ENCODE data around the gene DNAH8.
"Not testable (repeated sequence)": the region's sequence is repeated elsewhere in the genome, so short reads cannot be mapped to it uniquely, and the experiment has no call there.

The DNAH8 gene

DNA sequence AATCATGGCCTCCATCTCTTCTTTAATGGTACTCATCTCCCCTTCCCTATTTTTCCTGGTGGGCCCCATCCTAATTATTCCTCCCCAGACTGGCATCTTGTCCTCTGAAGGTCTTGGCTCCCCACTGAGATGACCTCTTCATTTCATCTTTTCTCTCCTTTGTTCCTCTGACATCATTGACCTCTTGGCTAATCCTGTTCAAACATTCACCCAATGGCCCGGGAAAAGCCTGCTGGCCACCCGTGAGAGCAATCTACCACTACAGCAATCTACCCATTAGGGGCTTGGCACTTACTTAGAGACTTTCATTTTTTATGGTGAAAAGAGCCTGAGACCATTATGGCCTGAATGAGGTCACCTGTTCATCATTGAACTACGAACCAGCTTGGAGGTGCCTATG lies 130.8 kb downstream of the DNAH8 start:
- no peak for DNase-seq (ENCODE audit: low read depth)

DNA sequence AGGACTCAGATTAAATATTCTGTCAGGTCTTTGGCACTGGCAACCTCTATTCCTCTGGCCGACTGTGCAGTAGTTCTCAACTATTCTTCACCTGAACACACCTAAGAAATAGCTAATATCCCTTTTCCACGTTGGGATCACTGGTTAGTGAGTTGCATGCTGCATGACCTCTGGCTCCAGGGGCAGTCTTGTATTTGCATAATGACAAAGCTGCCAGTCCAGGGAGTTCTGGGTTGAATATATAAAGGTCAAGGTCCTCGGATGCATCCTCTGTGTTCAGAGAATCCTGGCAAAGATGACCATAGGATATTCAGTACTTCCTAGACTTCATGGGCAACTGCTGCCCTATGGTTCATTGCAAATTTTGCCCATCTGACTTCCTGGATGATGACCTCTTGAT lies 131.2 kb downstream of the DNAH8 start:
- no peak for DNase-seq (ENCODE audit: low read depth)

DNA sequence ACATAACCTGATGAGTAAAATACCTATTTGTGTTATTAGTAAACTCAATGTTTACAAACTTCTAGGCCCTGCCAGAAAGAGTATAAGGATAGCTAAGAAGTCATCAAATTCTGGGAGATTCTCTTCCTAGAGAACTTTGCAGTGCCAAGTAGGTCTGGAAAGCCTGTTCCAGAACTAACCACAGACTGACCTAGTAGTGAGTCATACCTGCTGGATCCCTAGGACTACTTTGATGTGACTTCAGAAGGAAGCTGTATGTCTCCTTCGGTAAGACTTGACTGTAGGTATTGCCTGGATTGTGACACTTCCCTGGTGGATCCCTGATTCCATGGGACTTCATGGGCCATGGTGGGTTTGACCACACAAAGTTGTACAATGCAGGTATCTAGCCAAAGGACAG lies 131.7 kb downstream of the DNAH8 start:
- no peak for DNase-seq (ENCODE audit: low read depth)

DNA sequence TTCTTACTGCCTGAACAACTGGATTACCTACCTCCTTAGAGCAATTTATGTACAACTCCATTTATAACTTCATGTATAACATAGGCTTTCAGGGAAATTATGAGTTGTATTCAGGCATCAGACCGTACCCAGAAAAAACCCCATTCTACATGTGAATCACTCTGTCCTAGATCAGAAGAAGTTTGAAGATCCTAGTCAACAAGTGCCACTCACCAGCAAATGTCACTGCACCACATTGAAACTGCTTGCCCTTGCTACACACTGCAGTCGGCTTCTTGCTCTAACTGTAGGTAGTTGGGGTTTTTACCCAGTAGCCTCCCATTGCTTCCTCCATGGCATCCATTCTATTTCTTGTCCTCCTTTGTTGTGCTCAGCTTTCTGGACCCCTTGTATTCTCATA lies 132.4 kb downstream of the DNAH8 start:
- DNase-seq (ENCODE audit: low read depth): no peak

DNA sequence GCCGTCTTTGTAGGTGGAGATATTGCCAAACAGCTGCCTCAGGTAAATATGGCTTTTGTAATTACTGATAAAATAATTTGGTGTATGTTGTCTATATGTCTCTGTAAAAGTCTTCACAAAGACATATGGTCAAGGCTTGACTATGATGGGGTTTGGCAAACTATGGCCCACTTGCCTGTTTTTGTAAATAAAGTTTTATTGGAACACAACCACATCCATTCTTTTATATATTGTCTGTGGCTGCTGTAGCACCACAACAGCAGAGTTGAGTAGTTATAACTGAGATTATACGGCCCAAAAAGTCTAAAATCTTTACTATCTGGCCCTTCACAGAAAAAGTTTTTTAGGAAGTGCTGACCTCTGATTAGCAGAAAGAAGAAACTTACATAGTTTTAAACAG lies 133.6 kb downstream of the DNAH8 start:
- no peak for DNase-seq (ENCODE audit: low read depth)

DNA sequence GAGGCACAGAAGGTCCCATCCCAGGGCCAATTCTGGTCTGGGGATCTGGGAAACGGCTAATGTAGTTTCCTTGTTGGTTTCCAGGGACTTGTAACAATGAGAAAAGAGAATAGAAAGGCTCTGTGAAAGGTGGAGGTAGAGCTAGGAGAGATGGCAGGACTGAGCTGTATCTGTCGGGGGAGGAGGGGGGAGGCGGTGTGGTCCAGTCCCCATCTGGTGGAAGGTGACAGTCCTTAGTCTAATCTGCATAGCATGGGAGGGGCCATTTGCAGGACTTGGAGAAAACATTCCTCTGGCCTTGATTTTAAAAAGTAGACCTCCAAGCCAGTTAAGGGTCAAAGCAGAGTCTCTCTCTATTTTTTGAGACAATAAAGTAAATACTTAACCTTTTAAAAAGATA lies 137.1 kb downstream of the DNAH8 start:
- DNase-seq (ENCODE audit: low read depth): no peak

DNA sequence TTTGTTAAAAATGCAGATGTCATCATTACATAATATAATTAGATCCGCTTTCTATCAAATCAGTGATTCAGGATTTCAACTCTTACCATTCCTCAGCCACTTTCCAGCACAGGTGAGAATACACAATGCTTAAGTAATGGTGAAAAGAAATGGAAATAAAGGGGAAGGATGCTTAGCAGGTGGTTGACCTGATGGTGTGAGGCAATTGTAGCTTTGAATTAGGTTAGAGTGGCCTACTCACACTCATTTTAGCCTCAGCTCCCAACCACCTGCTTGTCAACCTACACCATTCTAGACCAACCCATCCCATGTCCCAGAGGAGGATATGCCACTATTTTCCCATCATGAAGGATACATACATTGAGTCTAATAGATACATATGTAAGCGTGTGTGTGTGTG lies 138.1 kb downstream of the DNAH8 start:
- DNase-seq (ENCODE audit: low read depth): no peak

DNA sequence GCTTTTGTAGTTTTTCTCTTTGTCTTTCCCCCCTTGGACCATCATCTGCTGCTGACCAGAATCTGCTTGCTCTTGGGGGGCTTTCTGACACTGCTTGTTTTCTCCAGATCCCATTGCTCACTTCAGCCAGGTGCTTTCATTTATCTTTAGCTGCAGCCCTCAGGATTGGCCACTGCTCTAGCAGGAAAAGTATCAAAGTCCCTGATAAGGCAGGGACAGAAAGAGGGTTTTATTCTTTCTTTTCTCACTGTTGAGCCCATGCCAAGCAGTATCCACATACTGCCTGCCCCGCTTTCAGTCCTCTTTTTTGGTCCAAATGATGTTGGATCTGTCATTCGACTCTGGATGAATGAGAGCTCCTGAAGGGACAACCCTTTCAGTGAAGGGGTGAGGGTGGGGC lies 141.4 kb downstream of the DNAH8 start:
- no peak for DNase-seq (ENCODE audit: low read depth)

DNA sequence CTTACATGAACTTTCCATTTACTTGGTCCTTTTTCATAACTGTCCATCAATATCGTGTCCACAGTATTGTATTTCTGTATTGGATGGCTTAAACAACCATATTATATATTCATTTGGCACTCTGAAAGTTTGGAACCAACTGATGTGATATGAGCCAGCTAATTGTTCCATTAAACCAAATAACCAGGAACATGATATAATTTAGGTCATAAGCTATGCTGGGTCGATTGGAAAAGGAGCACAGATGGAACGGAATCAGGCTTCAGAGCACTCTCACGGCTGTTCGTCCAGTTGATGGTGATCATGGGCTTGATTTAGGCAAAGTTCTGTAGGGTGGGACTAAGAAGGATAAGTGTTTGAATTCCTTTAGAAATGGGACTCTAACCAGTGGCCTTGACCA lies 142.7 kb downstream of the DNAH8 start:
- DNase-seq (ENCODE audit: low read depth): no peak

DNA sequence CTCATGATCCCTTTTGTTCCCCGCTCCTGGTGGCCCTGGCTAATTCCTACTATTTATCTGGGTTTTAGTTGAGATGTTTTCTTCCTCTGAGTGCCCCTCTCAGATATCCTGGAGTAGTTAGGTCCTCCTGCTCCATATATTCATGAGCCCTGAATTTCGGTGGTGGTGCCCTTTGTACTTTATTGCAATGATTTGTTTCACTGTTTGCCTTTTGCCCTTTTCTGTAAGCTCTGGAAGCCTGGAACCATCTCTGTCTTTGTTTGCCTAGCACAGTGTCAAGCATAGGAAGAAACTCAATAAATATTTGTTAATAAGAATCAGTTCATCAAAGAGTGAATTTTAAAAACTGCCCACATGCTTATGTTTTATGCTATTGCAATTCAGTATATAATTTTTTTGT lies 144.9 kb downstream of the DNAH8 start:
- DNase-seq (ENCODE audit: low read depth): no peak

DNA sequence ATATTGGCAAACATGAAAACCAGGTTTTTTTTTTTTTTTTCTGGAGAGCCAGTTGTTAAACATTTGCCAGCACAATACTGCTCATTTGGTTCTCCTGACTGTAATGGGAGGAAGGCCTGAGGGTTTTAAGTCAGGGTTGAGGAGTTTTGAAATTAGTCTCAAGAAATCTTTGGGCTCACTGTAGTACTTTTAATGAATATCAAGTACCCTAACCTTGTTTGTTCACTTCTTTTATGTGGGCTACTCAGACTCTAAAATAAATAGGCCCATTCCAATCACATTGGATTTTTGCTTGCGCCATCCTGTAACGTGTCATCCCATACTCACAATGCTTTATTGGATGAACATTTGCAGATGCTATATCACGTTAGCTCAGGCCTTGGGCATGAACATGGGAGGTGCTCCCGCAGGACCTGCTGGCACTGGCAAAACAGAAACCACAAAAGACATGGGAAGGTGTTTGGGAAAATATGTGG lies 146.9 kb downstream of the DNAH8 start:
- DNase-seq (ENCODE audit: low read depth): no peak

DNA sequence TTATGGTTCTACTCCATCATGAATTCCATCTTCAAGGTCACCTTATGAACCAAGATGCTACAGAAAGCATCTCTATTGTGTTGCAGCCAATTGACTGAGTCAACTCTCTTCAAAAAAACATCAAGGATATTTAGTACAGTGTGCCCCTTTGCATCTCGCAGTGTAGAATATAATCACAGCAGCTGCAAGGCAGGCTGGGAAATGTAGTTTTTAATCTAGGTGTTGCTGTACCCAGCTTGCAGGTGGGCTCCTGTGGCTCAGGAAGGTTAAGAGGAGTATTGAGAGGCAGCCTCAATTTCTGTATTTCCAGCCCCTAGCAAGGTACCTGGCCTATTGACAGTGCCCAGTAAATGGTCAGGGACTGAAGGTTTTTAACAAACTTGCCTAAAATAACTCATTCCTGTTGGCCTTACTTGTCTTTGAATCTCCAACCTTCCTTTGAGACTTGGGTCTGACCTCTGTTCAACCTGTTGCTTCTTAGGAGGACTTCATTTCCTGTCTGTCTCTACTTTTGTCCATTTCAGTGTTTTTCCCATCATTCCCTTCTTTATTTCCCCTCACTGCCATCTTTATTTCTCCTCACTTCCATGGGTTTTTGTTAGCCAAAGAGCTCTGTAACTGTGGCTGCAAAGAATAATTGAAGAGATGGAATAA lies 150.5 kb downstream of the DNAH8 start:
- DNase-seq (ENCODE audit: low read depth): no peak

DNA sequence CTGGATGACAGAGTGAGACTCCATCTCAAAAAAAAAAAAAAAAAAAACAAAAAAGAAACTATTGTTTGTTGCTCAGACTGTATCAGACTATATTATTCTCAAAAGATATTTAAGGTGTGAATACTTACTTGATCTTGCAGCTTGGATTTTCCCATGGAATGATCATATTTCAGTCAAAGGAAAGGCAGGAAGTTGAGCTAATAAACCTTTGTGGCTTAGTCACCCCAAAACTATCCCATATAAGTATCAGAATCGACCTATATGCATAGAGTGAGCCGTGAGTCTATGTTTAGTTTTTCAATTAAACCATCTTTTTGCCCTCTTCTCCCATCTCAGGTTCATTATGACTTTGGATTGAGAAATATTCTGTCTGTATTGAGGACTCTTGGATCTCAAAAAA lies 152.6 kb downstream of the DNAH8 start:
- DNase-seq (ENCODE audit: low read depth): no peak

DNA sequence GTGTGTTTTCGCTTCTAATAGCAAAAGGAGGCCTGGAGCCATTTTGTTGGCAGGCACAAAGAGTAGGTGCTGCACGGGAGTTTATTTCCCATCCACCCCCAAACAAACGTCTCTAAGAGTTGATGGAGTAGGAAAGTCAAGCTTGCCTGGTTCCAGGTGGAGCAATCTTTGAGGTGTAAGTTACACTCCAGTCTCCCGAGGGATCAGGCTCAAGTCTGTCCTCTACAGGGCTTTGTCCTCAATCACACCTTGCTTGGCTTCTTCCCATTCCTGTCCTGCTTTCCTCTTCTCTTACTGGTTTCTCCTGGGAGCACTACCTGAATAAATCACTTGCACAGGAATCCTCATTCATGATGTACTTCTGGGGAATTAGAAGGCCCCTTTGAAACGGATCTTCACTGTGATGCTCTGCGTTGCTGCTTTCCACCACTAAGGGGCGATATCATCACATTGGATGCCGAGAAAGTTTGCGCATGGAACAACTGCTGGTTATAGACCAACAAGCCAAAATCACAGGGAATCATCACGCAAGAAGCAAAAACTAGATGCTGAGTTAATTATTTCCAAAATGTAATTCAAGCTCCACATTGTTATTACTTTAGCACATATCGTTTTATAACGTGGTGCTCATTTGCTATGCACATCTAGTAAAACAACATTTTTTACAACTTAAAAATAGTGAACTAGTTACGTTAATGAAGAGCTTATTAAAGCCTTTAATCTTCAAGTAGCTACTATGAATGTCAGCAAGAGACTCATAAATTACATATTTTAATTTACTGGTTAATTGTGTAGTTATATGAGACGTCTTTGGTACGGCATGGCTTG lies 156.8 kb downstream of the DNAH8 start:
- peak; percentile 33 for DNase-seq (ENCODE audit: low read depth)

DNA sequence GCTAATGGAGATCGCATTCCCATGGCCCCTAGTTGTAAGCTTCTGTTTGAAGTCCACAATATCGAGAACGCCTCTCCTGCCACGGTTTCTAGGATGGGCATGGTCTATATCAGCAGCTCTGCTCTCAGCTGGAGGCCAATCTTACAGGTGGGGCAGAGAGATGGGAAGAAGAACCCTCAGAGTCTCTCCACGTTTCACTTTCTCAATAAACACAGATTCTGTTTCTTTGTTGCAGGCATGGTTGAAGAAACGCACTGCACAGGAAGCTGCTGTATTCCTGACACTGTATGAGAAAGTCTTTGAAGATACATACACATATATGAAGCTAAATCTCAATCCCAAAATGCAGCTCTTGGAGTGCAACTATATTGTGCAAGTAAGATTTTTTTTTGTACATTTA lies 157.9 kb downstream of the DNAH8 start:
- no peak for DNase-seq (ENCODE audit: low read depth)

DNA sequence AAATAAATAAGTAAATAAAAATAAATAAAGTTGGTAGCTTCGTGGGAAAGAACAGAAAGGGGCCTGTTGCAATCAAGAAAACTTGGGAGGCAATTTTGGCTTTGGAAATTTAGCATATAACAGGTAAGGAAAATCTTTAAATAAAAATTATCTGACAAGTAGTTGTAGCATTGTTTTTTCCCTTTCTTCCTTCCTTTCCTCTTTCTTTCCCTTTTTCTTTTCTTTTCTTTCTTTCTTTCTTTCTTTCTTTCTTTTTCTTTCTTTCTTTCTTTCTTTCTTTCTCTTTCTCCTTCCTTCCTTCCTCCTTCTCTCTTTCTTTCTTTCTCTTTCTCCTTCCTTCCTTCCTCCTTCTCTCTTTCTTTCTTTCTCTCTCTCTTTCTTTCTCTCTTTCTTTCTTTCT lies 158.7 kb downstream of the DNAH8 start:
- not testable (repeated sequence) for DNase-seq (ENCODE audit: low read depth)

DNA sequence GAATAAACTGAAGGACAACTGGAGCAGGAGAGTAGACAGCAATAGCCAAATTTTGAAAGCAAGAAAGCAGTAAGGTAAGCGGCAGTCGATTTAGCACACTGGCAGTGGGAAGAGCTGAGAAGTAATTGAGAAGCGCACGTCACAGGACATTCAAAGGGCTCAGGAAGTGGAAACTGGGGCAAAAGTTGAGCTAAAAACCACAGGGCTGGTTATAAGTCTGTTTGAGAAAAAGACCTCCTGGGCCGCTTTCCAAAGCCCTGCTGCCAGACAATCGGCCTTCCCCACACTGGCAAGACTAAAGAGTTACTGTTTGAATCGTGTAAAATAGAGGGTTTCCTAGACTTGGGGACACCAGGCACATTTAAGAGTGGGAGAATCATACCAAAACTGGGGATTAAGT lies 161.4 kb downstream of the DNAH8 start:
- no peak for DNase-seq (ENCODE audit: low read depth)

DNA sequence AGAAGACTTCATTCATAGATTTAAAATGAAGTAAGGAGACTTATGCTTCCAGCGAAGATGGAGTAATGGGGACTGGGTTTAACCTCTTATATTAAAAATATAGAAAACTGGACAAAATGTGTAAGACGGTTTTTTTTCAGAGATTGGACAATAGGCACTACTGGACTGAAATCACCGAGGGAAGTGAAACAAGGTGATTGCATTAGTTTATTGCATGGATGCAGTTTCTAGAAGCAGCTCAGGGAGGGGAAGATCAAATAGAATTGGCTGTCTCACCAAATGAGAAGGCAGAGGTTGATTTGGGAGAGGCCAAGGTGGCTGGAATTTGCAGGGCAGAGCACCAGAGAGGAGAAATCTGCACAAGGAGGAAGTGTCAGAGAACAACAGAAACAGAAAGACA lies 162.6 kb downstream of the DNAH8 start:
- DNase-seq (ENCODE audit: low read depth): no peak

DNA sequence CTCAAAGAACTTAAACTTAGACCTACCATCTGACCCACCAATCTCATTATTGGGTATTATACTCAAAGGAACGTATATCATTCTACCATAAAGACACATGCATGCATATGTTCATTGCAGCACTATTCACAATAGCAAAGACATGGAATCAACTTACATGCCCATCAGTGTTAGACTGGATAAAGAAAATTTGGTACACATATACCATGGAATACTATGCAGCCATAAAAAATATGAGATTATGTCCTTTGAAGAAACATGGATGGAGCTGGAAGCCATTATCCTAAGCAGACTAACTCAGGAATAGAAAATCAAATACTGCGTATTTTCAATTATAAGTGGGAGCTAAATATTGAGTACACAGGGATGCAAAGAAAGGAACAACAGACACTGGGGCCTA lies 167.0 kb downstream of the DNAH8 start:
- no peak for DNase-seq (ENCODE audit: low read depth)

DNA sequence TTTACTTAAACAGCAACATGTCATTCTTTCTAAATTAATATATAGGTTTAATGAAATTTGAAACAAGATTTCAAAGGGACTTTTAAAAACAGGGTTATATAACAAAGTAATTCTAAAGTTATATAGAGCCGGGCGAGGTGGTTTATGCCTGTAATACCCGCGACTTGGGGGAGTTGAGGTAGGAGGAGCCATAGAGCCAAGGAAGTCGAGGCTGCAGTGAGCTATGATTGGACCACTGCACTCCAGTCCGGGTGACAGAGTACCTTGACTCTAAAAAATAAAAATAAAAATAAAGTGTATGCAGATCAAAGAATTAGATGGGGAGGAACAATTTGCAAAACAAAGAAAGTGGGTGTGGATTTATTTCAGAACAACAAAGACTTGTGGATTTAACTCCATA lies 182.4 kb downstream of the DNAH8 start:
- DNase-seq (ENCODE audit: low read depth): no peak

DNA sequence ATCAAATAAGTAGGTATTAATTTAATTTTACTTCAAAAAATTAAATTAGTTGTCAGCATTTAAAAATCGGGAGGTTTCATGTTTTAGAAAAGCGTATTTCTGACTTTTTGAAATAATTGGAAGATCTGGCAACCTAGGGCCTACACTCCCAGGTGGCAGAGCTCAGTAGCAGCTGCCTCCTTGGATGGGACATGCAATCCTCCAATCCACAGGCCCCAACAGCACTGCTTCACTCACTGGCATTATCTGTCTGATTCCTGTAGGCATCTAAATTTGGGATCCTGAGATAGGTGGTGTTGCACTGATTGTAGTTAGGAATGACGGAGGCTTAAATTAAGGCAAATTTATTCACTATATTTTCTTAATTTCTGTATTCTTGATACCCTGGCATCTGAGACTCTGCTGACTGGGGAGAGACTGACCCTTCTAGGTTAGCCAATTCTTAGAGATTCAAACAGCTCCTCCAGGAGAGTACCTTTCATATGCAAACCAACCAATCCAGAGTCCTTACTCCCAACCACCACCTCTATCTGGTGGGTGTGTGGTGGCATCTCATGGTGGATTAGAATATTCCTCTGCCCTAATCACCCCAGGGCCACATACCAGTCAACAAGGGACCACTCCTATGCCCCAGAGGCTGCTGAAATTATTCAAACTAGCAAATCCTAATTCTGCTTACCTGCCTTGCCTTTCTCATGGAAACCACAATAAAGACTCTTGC lies 186.9 kb downstream of the DNAH8 start:
- no peak for DNase-seq (ENCODE audit: low read depth)

DNA sequence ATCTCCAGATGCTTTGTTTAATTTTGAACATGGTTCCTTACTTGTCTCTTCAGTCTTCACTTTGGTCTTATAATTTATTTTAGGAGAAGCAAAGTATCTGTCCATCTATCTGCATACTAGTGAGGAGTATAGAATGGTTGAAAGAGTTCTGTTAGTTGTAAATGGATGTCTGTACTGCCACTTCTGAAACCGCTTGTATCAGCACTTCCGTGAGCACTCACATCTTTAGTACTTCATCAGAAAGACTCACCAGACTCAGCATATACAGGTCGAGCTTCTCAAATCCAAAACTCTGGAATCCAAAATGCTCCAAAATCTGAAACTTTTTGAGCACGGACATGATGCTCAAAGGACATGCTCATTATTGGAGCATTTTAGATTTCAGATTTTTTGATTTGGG lies 191.5 kb downstream of the DNAH8 start:
- DNase-seq (ENCODE audit: low read depth): no peak

DNA sequence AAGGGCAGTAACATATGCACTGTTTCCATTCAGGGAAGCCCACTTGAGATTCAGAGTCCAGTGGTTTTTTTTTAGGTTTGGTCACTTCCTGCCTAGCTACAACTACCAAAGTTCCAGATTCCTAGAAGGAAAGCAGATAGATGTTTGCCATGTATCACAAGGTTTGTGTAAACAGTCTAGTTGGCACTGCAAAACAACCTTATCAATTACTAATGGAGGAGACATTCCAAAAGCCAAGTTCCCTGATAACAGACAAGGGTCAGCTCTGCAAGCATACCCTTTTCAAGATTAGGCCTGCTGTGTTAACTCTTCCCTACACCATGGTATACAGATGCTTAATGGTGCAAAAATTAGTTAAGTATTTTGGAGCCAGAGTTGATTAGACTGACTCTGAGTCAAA lies 192.2 kb downstream of the DNAH8 start:
- no peak for DNase-seq (ENCODE audit: low read depth)

Data from activated T-cell treated with anti-CD3 and anti-CD28 coated beads for 1 hour (primary cell).